GM21717 (cell line): ENCODE results near the gene LIPC.
A peak's percentile ranks its signal among the peaks of the same experiment; 100 is the strongest.

Experiments used
- ATAC-seq: cut with Tn5 transposase; IDR thresholded peaks from one replicate; pipeline ENCODE4 v1.9.1; 2021; ENCODE audit warnings: mild to moderate bottlenecking, moderate library complexity; ENCODE audit not compliant: unreplicated experiment

The LIPC gene

DNA sequence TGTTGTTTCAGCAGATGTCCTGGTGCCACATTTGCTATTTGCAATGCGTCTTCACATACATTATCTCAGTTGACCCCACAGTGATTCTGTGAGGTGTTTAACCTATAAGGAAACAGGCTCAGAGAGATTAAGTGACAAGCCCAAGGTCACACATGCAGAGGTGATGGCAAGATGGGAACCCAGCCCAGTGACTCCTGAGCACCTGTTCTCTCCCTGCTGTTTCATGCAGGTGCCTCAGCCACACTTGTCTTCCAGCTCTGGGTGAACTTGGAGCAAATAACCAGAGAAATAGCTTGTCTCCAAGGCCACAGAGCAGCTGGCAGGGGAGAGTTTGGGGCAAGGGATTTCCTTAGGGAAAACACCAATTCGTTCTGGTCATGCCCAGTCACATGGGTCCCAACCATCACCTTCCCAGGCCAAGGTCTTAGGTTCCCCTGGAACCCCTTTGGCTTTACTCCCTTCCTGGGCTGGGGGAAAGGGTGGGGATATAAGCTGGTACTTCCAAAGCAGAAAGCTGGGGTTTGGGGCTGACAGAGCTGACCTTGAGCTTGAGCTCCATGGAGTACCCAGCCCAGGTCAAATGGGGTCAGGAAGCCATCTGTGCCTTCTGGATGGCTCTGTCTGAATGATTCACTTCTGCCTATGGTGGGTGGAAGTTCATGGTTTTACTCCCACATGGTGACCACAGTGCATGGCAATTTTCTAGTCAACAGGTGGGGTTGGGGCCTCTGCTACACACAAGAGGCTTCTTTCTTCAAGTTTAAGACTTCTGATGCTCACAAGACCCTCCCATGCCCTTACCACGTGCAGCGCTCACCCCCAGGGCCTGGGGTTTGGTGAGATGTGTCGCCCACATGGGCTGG lies 22.4 kb downstream of the LIPC start:
- ATAC-seq = peak; percentile 46

GRCh38 chr15:58454950-58455401 lies 23.2 kb downstream of the LIPC start:
- no peak for ATAC-seq

GRCh38 chr15:58457466-58457965 lies 25.7 kb downstream of the LIPC start:
- peak; percentile 65 for ATAC-seq

DNA sequence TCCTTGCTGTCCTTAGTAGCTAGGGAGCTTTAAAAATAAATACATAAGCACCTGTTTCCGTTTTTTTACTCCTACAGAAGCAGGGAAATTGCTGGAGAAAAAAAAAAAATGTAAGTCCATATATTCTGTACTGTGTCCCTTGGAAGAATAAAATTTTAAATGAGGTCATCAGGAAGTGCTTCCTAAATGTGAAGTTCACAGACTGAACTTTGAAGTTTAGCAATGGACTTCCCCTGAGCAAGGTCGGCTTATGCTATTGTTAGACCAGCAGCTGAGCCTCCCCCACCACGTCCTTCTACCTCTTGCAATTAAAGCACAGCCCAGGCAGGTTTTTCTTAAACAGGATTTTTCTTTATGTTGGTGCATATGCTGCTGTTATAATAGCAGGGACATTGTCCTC lies 26.3 kb downstream of the LIPC start:
- no peak for ATAC-seq

- no peak for ATAC-seq
Observed at GRCh38 chr15:58459045-58459444, 27.3 kb downstream of the LIPC start.

- no peak for ATAC-seq
Observed at GRCh38 chr15:58459560-58459959, 27.8 kb downstream of the LIPC start.

DNA sequence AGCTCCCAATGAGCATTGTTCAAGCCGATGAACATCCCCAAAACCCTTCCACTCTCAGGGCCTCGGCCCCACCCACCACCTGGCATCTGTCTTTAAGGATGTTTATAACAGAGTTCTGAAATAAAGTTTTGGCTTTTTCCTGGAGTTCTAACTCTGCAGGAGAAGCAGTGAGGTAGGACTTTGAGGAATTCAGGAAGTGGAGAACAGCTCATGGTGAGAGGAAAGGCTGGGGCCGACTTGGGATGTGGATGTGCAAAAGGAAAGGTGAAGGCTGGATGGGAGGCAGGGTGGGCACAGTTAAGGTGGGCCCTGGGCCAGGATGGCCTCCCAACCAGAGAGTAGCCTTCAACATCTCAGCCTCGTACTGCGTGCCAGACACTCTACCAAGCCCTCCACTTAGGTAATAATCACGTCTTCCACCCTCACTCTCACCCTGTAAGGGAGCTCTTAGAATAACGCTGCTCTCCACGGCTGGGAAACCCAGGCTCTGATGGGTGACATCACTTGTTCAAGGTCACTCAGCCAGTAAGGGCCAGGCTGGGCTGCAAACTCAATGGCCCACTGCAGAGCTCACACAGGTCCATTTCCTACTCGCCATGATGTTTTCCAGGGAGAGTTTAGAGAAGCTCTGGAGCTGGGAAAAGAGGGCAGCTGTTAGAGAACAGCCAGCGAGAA lies 28.5 kb downstream of the LIPC start:
- no peak for ATAC-seq

- no peak for ATAC-seq
Observed at GRCh38 chr15:58460872-58461271, 29.1 kb downstream of the LIPC start.

DNA sequence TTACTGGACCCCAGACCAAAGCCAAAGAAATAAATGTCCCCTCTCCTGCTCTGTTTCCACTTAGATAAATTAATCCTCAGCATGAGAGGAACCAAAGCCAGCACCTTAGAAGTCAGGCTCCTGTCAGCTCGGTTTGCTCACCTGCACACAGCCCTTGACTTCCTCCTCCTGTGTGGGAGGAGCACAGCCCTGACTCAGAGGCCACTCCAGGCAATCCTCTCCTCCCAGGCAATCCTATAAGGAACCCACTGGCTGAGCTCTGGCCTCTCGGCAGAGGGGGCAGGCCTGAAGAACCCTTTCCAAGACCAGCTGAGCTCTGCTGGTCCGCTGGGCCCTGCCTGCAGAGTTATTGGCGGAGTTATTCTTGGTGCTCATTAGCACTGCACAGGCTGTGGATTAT lies 30.8 kb downstream of the LIPC start:
- no peak for ATAC-seq

DNA sequence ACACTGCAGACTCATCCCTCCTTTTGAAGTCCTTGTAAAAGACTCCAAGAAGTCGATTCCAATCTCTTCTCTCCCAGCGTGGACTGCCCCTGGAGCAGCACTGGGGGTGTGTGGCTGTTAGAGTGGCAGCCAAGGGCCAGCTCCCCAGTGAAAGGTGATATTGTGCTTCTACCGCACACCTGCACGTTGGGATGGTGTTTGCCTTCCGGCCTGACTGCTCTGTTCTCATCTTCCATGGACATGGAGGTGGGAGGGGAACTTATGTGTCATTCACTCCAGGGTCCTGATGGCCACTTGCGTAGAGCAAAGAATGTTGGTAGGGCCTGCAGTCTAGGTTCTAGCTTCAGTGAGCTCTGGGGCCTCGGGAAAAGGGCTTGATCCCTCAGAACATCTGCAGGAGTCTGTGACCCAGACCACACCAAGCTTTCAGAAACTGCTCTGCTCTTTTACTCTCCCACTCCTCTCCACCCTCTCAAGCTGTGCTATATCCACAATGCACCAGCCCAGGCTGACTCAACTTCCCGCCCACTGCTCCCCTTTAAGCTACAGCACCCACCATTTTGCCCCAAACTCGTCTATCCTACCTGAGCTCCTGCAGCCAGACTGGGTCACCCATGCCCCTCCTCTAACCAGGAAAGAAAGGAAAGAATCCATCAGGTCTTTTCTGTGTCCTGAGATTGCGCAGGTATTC lies 31.3 kb downstream of the LIPC start:
- no peak for ATAC-seq

DNA sequence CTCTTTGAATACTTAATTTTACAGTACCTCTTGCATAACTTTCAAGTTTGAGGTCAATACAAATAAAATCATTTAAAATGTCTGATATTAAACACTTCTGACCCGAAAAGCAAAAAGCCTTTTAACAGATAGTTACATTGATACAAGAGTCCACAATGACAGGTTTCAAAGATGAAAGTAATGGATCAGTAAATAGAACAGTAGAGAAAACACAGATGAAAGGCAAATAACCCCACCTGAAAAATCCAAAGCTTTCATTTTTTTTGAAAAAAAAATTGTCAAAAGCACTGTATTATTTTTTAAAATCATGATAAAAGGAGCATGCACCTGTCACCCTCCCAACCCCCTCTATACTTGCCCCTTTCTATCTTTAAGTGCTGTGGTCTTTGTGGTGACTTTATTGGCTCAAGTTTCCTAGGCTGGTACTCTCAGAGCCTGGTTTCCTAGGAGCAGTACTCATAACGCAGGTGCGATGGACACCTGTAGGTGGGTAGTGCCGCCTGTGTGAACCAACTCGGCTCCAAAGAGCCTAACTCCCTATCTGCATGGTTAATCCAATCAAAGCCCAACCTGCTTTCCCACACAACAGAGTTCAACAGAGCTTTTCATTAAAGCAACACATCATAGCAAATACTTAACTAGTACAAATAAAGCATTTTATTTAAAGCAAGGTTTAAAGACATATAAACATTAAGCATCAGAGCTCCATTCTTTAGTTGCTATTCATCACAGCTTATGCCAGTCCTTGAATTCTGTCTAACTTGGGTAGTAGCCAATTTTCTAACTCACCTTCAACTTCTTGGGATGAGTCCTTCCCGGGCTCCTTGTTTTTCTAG lies 32.2 kb downstream of the LIPC start:
- ATAC-seq = no peak

- ATAC-seq = no peak
Observed at GRCh38 chr15:58465070-58465469, 33.3 kb downstream of the LIPC start.

DNA sequence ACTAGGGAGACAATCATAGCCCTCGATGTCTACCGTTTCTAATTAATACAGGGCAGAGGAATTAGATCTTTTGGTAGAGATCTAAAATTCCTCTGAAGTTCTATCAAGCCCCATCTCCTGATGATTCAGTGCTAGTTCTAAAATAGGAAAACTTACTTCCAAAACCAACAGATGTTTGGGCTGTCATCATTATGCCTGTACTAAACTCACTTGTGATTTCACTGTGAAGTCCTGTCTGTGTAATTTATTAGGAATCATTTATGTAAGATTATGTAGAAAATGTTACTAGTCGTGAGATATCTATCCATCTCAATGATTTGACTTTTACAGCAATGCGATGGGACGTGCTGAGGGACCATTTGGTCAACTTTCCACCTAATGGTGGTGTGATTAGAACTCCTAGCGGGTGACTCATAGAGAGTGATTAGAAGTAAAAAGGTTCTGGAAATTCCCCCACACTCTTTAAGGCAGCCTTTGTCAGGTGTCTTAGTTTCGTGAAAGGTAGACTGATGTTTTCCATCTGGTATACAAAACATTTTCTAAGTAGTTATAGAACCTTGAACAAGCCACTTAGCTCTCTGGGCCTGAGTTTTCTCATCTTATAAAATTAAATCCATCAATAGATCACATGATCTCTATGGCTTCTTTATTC lies 34.2 kb downstream of the LIPC start:
- ATAC-seq = no peak

DNA sequence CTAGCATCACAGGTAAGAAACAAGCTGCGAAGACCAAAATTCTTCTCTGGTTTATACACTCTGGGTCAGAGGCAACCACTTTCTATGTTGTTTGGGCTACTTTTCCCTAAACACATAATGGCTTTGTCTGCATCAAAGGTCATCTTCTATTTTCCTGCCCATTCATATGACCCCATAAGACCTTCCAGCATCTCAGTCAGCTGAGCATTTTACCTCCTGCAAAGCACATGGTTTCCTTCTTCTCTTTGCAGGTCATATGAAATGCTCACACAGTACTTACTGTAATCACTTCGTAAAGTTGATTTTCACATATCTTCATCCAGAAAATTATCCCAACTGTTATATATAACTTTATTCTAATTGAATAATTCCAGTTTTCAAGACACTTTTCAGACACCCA lies 34.8 kb downstream of the LIPC start:
- no peak for ATAC-seq

DNA sequence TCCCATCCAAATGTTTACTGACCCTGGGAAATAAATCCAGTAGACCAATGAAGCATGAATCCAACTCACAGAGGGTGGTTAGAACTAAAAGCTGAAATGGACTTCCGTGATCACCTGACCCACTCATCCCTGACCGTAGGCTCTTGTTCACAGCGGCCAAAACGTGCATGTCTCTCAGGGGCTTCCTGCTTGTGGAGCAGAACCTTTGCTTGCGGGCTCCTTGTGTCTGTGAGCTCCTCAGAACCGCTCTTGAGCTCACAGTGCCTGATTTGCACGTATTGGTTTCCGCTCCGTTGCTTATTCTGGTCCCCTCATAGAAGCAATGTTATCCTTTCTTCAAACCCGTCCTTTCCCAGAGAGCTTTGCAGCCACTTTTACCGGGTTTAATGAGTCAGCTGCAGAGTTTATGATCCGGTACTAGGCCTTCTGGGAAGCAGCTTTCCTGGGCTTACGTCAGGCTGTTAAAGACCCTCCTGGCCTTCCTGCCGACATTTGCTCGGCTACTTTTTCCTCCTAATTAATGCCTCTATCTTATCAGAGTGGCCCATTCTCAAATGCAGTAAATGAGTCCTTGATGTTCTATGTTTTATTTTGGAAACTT lies 35.4 kb downstream of the LIPC start:
- no peak for ATAC-seq

GRCh38 chr15:58467722-58468423 lies 36.1 kb downstream of the LIPC start:
- ATAC-seq = no peak

GRCh38 chr15:58469432-58470353 lies 37.9 kb downstream of the LIPC start:
- ATAC-seq = no peak

DNA sequence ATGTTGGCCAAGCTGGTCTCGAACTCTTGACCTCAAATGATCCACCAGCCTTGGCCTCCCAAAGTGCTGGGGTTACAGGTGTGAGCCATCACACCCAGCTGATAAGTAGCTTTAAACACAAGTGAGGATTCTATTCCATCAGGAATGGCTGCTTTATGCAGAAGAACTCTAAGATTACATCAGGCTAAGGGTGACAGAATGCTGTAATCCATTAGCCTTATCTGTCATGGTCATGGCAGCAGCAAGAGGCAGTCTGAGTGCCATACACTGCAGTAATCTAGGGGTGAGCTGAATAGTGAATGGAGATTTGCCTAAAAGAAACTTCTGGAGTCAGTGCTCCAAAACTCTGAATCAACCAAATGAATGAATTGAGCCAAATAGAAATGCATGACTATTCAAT lies 39.6 kb downstream of the LIPC start:
- no peak for ATAC-seq
